ENCODE measurements around the gene JMJD4. TPM values are rescaled to one million over a fixed set of nuclear protein-coding genes. Genes with fewer than 3 reads are reported as not detected.

Gene JMJD4
- polyA plus RNA-seq, 1 donor (not counting 4 experiments of a cell fraction or from before 2014, with no cell fraction given): 19.5 TPM

DNA sequence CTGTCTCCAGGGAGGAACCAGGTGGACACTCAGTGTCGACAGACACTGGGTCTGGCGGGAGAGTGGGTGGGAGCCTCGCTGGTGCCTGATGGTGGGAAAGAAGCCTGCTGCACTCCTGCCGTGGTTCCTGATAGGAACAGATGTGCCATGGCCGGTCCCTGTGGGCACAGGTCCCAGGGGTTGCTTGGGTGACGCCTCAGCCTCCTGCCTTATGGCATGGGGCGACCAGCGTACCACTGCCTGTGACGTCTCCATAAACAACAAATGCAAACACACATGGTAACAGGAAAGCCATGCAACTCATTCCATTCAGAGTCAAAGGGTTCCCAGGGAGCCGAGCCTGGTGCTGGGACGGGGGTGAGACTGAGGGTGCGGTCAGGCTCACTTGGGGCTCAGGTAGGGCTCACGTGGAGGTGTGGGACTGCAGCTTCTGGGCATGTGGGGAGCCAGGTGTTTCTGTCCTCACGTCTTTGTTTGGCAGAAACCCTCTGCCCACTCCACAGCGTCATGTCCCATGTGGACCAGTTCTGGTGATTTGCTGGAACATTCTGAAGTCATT lies 34.9 kb upstream of the JMJD4 start:
- peaks cover 23 to 24% of the 10 kb centered on the region in 2 experiments for H3K36me3 ChIP-seq (ENCODE audit: control insufficient read depth in 2 of 2, extremely low read depth in 1 of 2, insufficient read depth in 2 of 2, low read length in 2 of 2)
- no peak overlapping the region for H3K4me2 ChIP-seq (ENCODE audit: control insufficient read depth, extremely low read depth, insufficient read depth, low read depth, low read length)
- DNase-seq (ENCODE audit: low read depth, low spot score) (no peak), FAIRE-seq (no peak)
- H3K27ac ChIP-seq (ENCODE audit: control insufficient read depth, insufficient read depth, low read length): no peak overlapping the region
- H3K4me1 ChIP-seq (ENCODE audit: control insufficient read depth, extremely low read depth, insufficient read depth, low read length): no peaks in the 10 kb centered on the region
- peaks cover 2% of the 10 kb centered on the region for H3K79me2 ChIP-seq (ENCODE audit: control insufficient read depth, insufficient read depth, low read length)
- no peak overlapping the region for H2AFZ ChIP-seq (ENCODE audit: control insufficient read depth, low read length)
- no peaks in the 10 kb centered on the region for H4K20me1 ChIP-seq (ENCODE audit: control insufficient read depth, extremely low read depth, insufficient read depth, low read length)
- TF ChIP-seq EZH2 (IDR thresholded peaks at IDR 0.05; ENCODE audit: low read length) (no peak), CTCF (optimal IDR thresholded peaks at IDR 0.05 in 1 of 3, IDR thresholded peaks at IDR 0.05 in 1 of 3, conservative IDR thresholded peaks at IDR 0.05 in 1 of 3; ENCODE audit: extremely low read depth in 1 of 3, insufficient read depth in 2 of 3, low read length in 3 of 3) (no peak)
- dilution Hi-C loops (cut with MboI; ENCODE audit: extremely low pct_ligation_motif_present, low sequenced_read_pairs): no loop called here
- no peaks in the 10 kb centered on the region for H3K27me3 ChIP-seq (ENCODE audit: control insufficient read depth, extremely low read depth, insufficient read depth, low read length)
- H3K9me3 ChIP-seq (ENCODE audit: control insufficient read depth, low read depth, low read length): no peaks in the 10 kb centered on the region
- no peak overlapping the region for H3K9ac ChIP-seq (ENCODE audit: control insufficient read depth, extremely low read depth, insufficient read depth, low read length)
- H3K4me3 ChIP-seq (ENCODE audit: control insufficient read depth in 2 of 3, extremely low read depth in 1 of 3, insufficient read depth in 2 of 3, low read depth in 1 of 3, low read length in 3 of 3): no peak overlapping the region
- no peaks in the 10 kb centered on the region for H3K9me1 ChIP-seq (ENCODE audit: control insufficient read depth, extremely low read depth, insufficient read depth, low read length)

GRCh38 chr1:227769047-227769935 lies 34.2 kb upstream of the JMJD4 start:
- Histone ChIP-seq H3K4me3 (ENCODE audit: control insufficient read depth in 2 of 3, extremely low read depth in 1 of 3, insufficient read depth in 2 of 3, low read depth in 1 of 3, low read length in 3 of 3) (no peak overlapping the region), H3K9ac (ENCODE audit: control insufficient read depth, extremely low read depth, insufficient read depth, low read length) (no peak overlapping the region), H3K36me3 (ENCODE audit: control insufficient read depth in 2 of 2, extremely low read depth in 1 of 2, insufficient read depth in 2 of 2, low read length in 2 of 2) (peaks cover 23 to 25% of the 10 kb centered on the region in 2 experiments), H2AFZ (ENCODE audit: control insufficient read depth, low read length) (no peak overlapping the region), H3K9me3 (ENCODE audit: control insufficient read depth, low read depth, low read length) (no peaks in the 10 kb centered on the region), H3K79me2 (ENCODE audit: control insufficient read depth, insufficient read depth, low read length) (peaks cover 4% of the 10 kb centered on the region), H3K4me1 (ENCODE audit: control insufficient read depth, extremely low read depth, insufficient read depth, low read length) (peaks cover 2% of the 10 kb centered on the region), H3K27me3 (ENCODE audit: control insufficient read depth, extremely low read depth, insufficient read depth, low read length) (no peaks in the 10 kb centered on the region), H3K27ac (ENCODE audit: control insufficient read depth, insufficient read depth, low read length) (no peak overlapping the region), H4K20me1 (ENCODE audit: control insufficient read depth, extremely low read depth, insufficient read depth, low read length) (peaks cover 3% of the 10 kb centered on the region), H3K9me1 (ENCODE audit: control insufficient read depth, extremely low read depth, insufficient read depth, low read length) (no peaks in the 10 kb centered on the region), H3K4me2 (ENCODE audit: control insufficient read depth, extremely low read depth, insufficient read depth, low read depth, low read length) (no peak overlapping the region)
- DNase-seq (ENCODE audit: low read depth, low spot score) (no peak), FAIRE-seq (no peak)
- dilution Hi-C loops (cut with MboI; ENCODE audit: extremely low pct_ligation_motif_present, low sequenced_read_pairs): no loop called here
- no peak for TF ChIP-seq CTCF (optimal IDR thresholded peaks at IDR 0.05 in 1 of 3, IDR thresholded peaks at IDR 0.05 in 1 of 3, conservative IDR thresholded peaks at IDR 0.05 in 1 of 3; ENCODE audit: extremely low read depth in 1 of 3, insufficient read depth in 2 of 3, low read length in 3 of 3)
- no peak for TF ChIP-seq EZH2 (IDR thresholded peaks at IDR 0.05; ENCODE audit: low read length)
